ENCODE data around the gene APH1A.
"Not testable (repeated sequence)": the region's sequence is repeated elsewhere in the genome, so short reads cannot be mapped to it uniquely, and the experiment has no call there.

The APH1A gene

GRCh38 chr1:150224983-150225382 is 43.8 kb downstream of the APH1A start:
- Histone ChIP-seq H3K27ac (ENCODE audit: low read depth, low read length) (no peak overlapping the region), H3K36me3 (ENCODE audit: low read length) (peaks cover 34% of the 10 kb centered on the region), H3K9ac (ENCODE audit: low read length) (no peak overlapping the region), H3K4me2 (ENCODE audit: low read depth, low read length, poor library complexity, severe bottlenecking) (no peak overlapping the region), H3K79me2 (ENCODE audit: insufficient read depth, low read length) (peaks cover 4% of the 10 kb centered on the region), H3K9me2 (replicated peaks; ENCODE audit: insufficient read depth, low read length) (no peaks in the 10 kb centered on the region), H3K27me3 (ENCODE audit: low read length) (no peaks in the 10 kb centered on the region), H3F3A (ENCODE audit: insufficient read depth) (peaks cover 16% of the 10 kb centered on the region; the same call in 1 of the 2 replicates), H3K9me3 (ENCODE audit: insufficient read depth, low read length) (no peaks in the 10 kb centered on the region), H4K20me1 (ENCODE audit: low read depth, low read length) (no peaks in the 10 kb centered on the region), H2AFZ (ENCODE audit: low read depth, low read length, severe bottlenecking) (no peak overlapping the region), H3K4me3 (ENCODE audit: insufficient read depth, low read length, poor library complexity, severe bottlenecking) (no peak overlapping the region)
- no peak for TF ChIP-seq EZH2phosphoT487 (conservative IDR thresholded peaks at IDR 0.05; ENCODE audit: low read length)

- H3F3A ChIP-seq (ENCODE audit: insufficient read depth) = peaks cover 29% of the 10 kb centered on the region
- no peaks in the 10 kb centered on the region for H3K9me3 ChIP-seq (ENCODE audit: insufficient read depth, low read length)
- no peaks in the 10 kb centered on the region for H3K9me2 ChIP-seq (replicated peaks; ENCODE audit: insufficient read depth, low read length)
- H4K20me1 ChIP-seq (ENCODE audit: low read depth, low read length) = no peaks in the 10 kb centered on the region
- no peak for TF ChIP-seq CTCF (IDR thresholded peaks at IDR 0.05; ENCODE audit: insufficient read depth, low read length, poor library complexity, severe bottlenecking)
- no peak for TF ChIP-seq EZH2phosphoT487 (conservative IDR thresholded peaks at IDR 0.05; ENCODE audit: low read length)
- no peak overlapping the region for H3K27ac ChIP-seq (ENCODE audit: low read depth, low read length)
- H2AFZ ChIP-seq (ENCODE audit: low read depth, low read length, severe bottlenecking) = no peak overlapping the region
- H3K9ac ChIP-seq (ENCODE audit: low read length) = no peak overlapping the region
- H3K79me2 ChIP-seq (ENCODE audit: insufficient read depth, low read length) = no peaks in the 10 kb centered on the region; the same call in 1 of the 2 replicates
- no peak overlapping the region for H3K4me3 ChIP-seq (ENCODE audit: insufficient read depth, low read length, poor library complexity, severe bottlenecking)
- peaks cover 36% of the 10 kb centered on the region for H3K36me3 ChIP-seq (ENCODE audit: low read length)
- no peaks in the 10 kb centered on the region for H3K27me3 ChIP-seq (ENCODE audit: low read length)
- no peak overlapping the region for H3K4me2 ChIP-seq (ENCODE audit: low read depth, low read length, poor library complexity, severe bottlenecking)
These were observed 47.3 kb downstream of the APH1A start for GRCh38 chr1:150221552-150221951.

- not testable (repeated sequence) for H3K4me3 ChIP-seq (ENCODE audit: insufficient read depth, low read length, poor library complexity, severe bottlenecking); H3K9me3 ChIP-seq (ENCODE audit: insufficient read depth, low read length); H3K4me2 ChIP-seq (ENCODE audit: low read depth, low read length, poor library complexity, severe bottlenecking); H3K9me2 ChIP-seq (replicated peaks; ENCODE audit: insufficient read depth, low read length); H2AFZ ChIP-seq (ENCODE audit: low read depth, low read length, severe bottlenecking); H3K27me3 ChIP-seq (ENCODE audit: low read length); H3K79me2 ChIP-seq (ENCODE audit: insufficient read depth, low read length); H4K20me1 ChIP-seq (ENCODE audit: low read depth, low read length); H3K27ac ChIP-seq (ENCODE audit: low read depth, low read length); H3K9ac ChIP-seq (ENCODE audit: low read length)
- Histone ChIP-seq H3K36me3 (ENCODE audit: low read length) (peaks cover 22% of the 10 kb centered on the region), H3F3A (ENCODE audit: insufficient read depth) (peaks cover 30% of the 10 kb centered on the region)
These were observed 53.0 kb downstream of the APH1A start for GRCh38 chr1:150215855-150216254.

Measured in SU-DHL-6 (cell line).